ENCODE results near the gene MAST1. TPM values are rescaled to one million over a fixed set of nuclear protein-coding genes. Genes with fewer than 3 reads are reported as not detected.
"Not testable (repeated sequence)": the region's sequence is repeated elsewhere in the genome, so short reads cannot be mapped to it uniquely, and the experiment has no call there.

The MAST1 gene
- total RNA-seq, 2 experiments from 2014 or later: 1.2 to 1.5 TPM

GRCh38 chr19:12794196-12794941, 43.9 kb upstream of the MAST1 start:
- H3K4me1 Mint-ChIP-seq (ENCODE audit: low read depth): peaks cover 24% of the 10 kb centered on the region
- no peak for DNase-seq
- intact Hi-C loops (cut with micrococcal nuclease): no loop called here

GRCh38 chr19:12794971-12795381, 43.3 kb upstream of the MAST1 start:
- intact Hi-C loops (cut with micrococcal nuclease): loop anchor here (5.0 kb wide), 1 partner anchor 33 kb away; no protein-coding TSS in a partner anchor
- Mint-ChIP-seq H3K27me3 (ENCODE audit: low read depth) (no peaks in the 10 kb centered on the region), H3K36me3 (ENCODE audit: low read depth) (peaks cover 22% of the 10 kb centered on the region), H3K27ac (peak overlapping the region; percentile 95), H3K9me3 (no peaks in the 10 kb centered on the region), H3K4me3 (peak overlapping the region; percentile 81), H3K4me1 (ENCODE audit: low read depth) (peaks cover 28% of the 10 kb centered on the region)
- CTCF ChIA-PET: interaction anchor here (0.6 to 13.8 kb wide), 9 partner anchors 8 to 299 kb away, joined by 3 to 341 read pairs (median 10); partner anchors contain the start of genes HOOK2 and TRIR
- DNase-seq: no peak

More at GRCh38 chr19:12794196-12794941, 43.9 kb upstream of the MAST1 start:
- peaks cover 18% of the 10 kb centered on the region for H3K36me3 Mint-ChIP-seq (ENCODE audit: low read depth)
- CTCF ChIA-PET: interaction anchor here (0.6 to 13.8 kb wide), 7 partner anchors 12 to 300 kb away, joined by 3 to 341 read pairs (median 17); partner anchors contain the start of genes HOOK2 and TRIR
- peak overlapping the region; percentile 95 for H3K27ac Mint-ChIP-seq
- no peaks in the 10 kb centered on the region for H3K9me3 Mint-ChIP-seq
- H3K27me3 Mint-ChIP-seq (ENCODE audit: low read depth): no peaks in the 10 kb centered on the region
- peak overlapping the region; percentile 81 for H3K4me3 Mint-ChIP-seq

GRCh38 chr19:12796146-12797071, 41.9 kb upstream of the MAST1 start:
- no peaks in the 10 kb centered on the region for H3K9me3 Mint-ChIP-seq
- CTCF ChIA-PET: interaction anchor here (0.8 to 13.8 kb wide), 24 partner anchors 9 to 183 kb away, joined by 3 to 341 read pairs (median 4); partner anchors contain the start of genes GET3, HOOK2, RNASEH2A and RTBDN
- peak overlapping the region; percentile 67 for H3K4me3 Mint-ChIP-seq
- H3K36me3 Mint-ChIP-seq (ENCODE audit: low read depth): peaks cover 23% of the 10 kb centered on the region
- H3K27me3 Mint-ChIP-seq (ENCODE audit: low read depth): no peaks in the 10 kb centered on the region
- intact Hi-C loops (cut with micrococcal nuclease): loop anchor here (1.0 to 5.0 kb wide), 4 partner anchors 19 to 79 kb away; no protein-coding TSS in a partner anchor
- DNase-seq: peak; percentile 84
- H3K27ac Mint-ChIP-seq: peak overlapping the region; percentile 74
- H3K4me1 Mint-ChIP-seq (ENCODE audit: low read depth): peaks cover 40% of the 10 kb centered on the region

GRCh38 chr19:12797141-12797587, 41.2 kb upstream of the MAST1 start:
- H3K9me3 Mint-ChIP-seq: no peaks in the 10 kb centered on the region
- no peak for DNase-seq
- intact Hi-C loops (cut with micrococcal nuclease): loop anchor here (2.0 to 5.0 kb wide), 2 partner anchors 35 to 50 kb away; no protein-coding TSS in a partner anchor

GRCh38 chr19:12797607-12798006, 40.7 kb upstream of the MAST1 start:
- Mint-ChIP-seq H3K4me1 (ENCODE audit: low read depth) (peaks cover 46% of the 10 kb centered on the region), H3K36me3 (ENCODE audit: low read depth) (peaks cover 17% of the 10 kb centered on the region)
- not testable (repeated sequence) for H3K27ac Mint-ChIP-seq; H3K27me3 Mint-ChIP-seq (ENCODE audit: low read depth); H3K9me3 Mint-ChIP-seq; DNase-seq; H3K4me3 Mint-ChIP-seq
- CTCF ChIA-PET: interaction anchor here (0.9 to 13.8 kb wide), 9 partner anchors 21 to 77 kb away, joined by 3 to 341 read pairs (median 3); partner anchors contain the start of gene HOOK2
- intact Hi-C loops (cut with micrococcal nuclease): loop anchor here (2.0 to 5.0 kb wide), 2 partner anchors 35 to 49 kb away; no protein-coding TSS in a partner anchor

More at GRCh38 chr19:12797141-12797587, 41.2 kb upstream of the MAST1 start:
- Mint-ChIP-seq H3K27me3 (ENCODE audit: low read depth) (no peaks in the 10 kb centered on the region), H3K4me1 (ENCODE audit: low read depth) (peaks cover 41% of the 10 kb centered on the region), H3K36me3 (ENCODE audit: low read depth) (peaks cover 20% of the 10 kb centered on the region), H3K27ac (no peak overlapping the region), H3K4me3 (no peak overlapping the region)
- CTCF ChIA-PET: interaction anchor here (0.9 to 13.8 kb wide), 11 partner anchors 9 to 76 kb away, joined by 3 to 341 read pairs (median 4); partner anchors contain the start of genes HOOK2 and RNASEH2A

- CTCF ChIA-PET: interaction anchor here (0.7 to 13.8 kb wide), 5 partner anchors 24 to 294 kb away, joined by 3 to 341 read pairs (median 6); partner anchors contain the start of gene HOOK2
- no peaks in the 10 kb centered on the region for H3K9me3 Mint-ChIP-seq
Measured at GRCh38 chr19:12799742-12800465, 38.4 kb upstream of the MAST1 start.

GRCh38 chr19:12800466-12800770, 37.9 kb upstream of the MAST1 start:
- H3K27ac Mint-ChIP-seq: peak overlapping the region; percentile 80
- intact Hi-C loops (cut with micrococcal nuclease): no loop called here
- no peaks in the 10 kb centered on the region for H3K9me3 Mint-ChIP-seq
- peak overlapping the region; percentile 91 for H3K4me3 Mint-ChIP-seq
- no peak for DNase-seq
- peaks cover 11% of the 10 kb centered on the region for H3K36me3 Mint-ChIP-seq (ENCODE audit: low read depth)
- no peaks in the 10 kb centered on the region for H3K27me3 Mint-ChIP-seq (ENCODE audit: low read depth)
- CTCF ChIA-PET: interaction anchor here (0.6 to 13.8 kb wide), 5 partner anchors 14 to 187 kb away, joined by 3 to 341 read pairs (median 10); partner anchors contain the start of gene HOOK2
- H3K4me1 Mint-ChIP-seq (ENCODE audit: low read depth): peaks cover 35% of the 10 kb centered on the region

More at GRCh38 chr19:12799742-12800465, 38.4 kb upstream of the MAST1 start:
- Mint-ChIP-seq H3K27ac (peak overlapping the region; percentile 36), H3K36me3 (ENCODE audit: low read depth) (peaks cover 11% of the 10 kb centered on the region), H3K4me1 (ENCODE audit: low read depth) (peaks cover 37% of the 10 kb centered on the region), H3K27me3 (ENCODE audit: low read depth) (no peaks in the 10 kb centered on the region), H3K4me3 (peak overlapping the region; percentile 91)
- DNase-seq: no peak
- intact Hi-C loops (cut with micrococcal nuclease): loop anchor here (5.0 kb wide), 1 partner anchor 38 kb away; no protein-coding TSS in a partner anchor

GRCh38 chr19:12800923-12801465, 37.3 kb upstream of the MAST1 start:
- H3K36me3 Mint-ChIP-seq (ENCODE audit: low read depth): peaks cover 11% of the 10 kb centered on the region
- H3K4me3 Mint-ChIP-seq: peak overlapping the region; percentile 91
- intact Hi-C loops (cut with micrococcal nuclease): loop anchor here (1.0 kb wide), 1 partner anchor 10 kb away; the partner anchor contains the start of gene JUNB
- H3K4me1 Mint-ChIP-seq (ENCODE audit: low read depth): peaks cover 31% of the 10 kb centered on the region
- no peaks in the 10 kb centered on the region for H3K27me3 Mint-ChIP-seq (ENCODE audit: low read depth)
- peak; percentile 45 for DNase-seq
- no peaks in the 10 kb centered on the region for H3K9me3 Mint-ChIP-seq
- peak overlapping the region; percentile 80 for H3K27ac Mint-ChIP-seq
- CTCF ChIA-PET: interaction anchor here (0.6 to 13.8 kb wide), 6 partner anchors 13 to 187 kb away, joined by 3 to 341 read pairs (median 7); partner anchors contain the start of gene HOOK2

GRCh38 chr19:12801466-12802266, 36.6 kb upstream of the MAST1 start, which contains the start of the genes PRDX2 and THSD8:
Gene PRDX2, minus strand, starts transcription at chr19:12801800. Its CDS starts 539 bp downstream, at chr19:12801261.
Gene THSD8, plus strand, starts transcription at chr19:12802069. Its CDS starts 3 bp downstream, at chr19:12802072.
- Mint-ChIP-seq H3K9me3 (no peaks in the 10 kb centered on the region), H3K4me3 (peak within 1 kb of the TSS; percentile 91), H3K27ac (peak within 1 kb of the TSS; percentile 80), H3K27me3 (ENCODE audit: low read depth) (no peaks in the 10 kb centered on the region), H3K36me3 (ENCODE audit: low read depth) (peaks cover 14% of the 10 kb centered on the region), H3K4me1 (ENCODE audit: low read depth) (peaks cover 29% of the 10 kb centered on the region)
- peak; percentile 80 for DNase-seq
- CTCF ChIA-PET: interaction anchor here (0.6 to 13.8 kb wide), 4 partner anchors 25 to 162 kb away, joined by 3 to 341 read pairs (median 156); partner anchors contain the start of gene HOOK2
- intact Hi-C loops (cut with micrococcal nuclease): loop anchor here (1.0 kb wide), 1 partner anchor 10 kb away; the partner anchor contains the start of gene JUNB
